ENCODE results near the gene KCNAB3.

DNA sequence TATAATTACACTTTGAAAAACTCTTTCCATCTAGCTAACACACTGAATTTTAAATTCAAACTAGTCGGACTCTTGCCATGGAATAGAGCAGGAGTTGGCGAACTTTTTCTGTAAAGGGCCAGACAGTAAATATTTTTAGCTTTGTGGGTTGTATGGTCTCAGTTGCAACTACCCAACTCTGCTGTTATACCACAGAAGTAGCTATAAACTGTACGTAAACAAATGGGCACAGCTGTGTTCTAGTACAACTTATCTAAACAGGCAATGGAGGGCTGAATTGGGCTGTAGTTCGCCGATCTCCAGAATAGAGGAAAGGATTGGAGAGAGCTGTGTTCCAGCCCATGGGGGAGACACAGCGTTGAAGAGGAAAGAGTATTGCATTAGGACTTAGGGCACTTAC is 11.1 kb upstream of the KCNAB3 start:
- TF ChIP-seq, protein P1, sequence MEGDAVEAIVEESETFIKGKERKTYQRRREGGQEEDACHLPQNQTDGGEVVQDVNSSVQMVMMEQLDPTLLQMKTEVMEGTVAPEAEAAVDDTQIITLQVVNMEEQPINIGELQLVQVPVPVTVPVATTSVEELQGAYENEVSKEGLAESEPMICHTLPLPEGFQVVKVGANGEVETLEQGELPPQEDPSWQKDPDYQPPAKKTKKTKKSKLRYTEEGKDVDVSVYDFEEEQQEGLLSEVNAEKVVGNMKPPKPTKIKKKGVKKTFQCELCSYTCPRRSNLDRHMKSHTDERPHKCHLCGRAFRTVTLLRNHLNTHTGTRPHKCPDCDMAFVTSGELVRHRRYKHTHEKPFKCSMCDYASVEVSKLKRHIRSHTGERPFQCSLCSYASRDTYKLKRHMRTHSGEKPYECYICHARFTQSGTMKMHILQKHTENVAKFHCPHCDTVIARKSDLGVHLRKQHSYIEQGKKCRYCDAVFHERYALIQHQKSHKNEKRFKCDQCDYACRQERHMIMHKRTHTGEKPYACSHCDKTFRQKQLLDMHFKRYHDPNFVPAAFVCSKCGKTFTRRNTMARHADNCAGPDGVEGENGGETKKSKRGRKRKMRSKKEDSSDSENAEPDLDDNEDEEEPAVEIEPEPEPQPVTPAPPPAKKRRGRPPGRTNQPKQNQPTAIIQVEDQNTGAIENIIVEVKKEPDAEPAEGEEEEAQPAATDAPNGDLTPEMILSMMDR (IDR thresholded peaks at IDR 0.05), result no peak
- TF ChIP-seq POLR2A (IDR thresholded peaks at IDR 0.05), result no peak
